Skeletal muscle satellite cell (primary cell): ENCODE measurements around the gene LCE1F.

Experiments used
- H3K27me3 ChIP-seq: 2 replicates; pipeline ENCODE4 v1.7.0; 2013; ENCODE audit warnings: low read length; ENCODE audit not compliant: control insufficient read depth, insufficient read depth
- H3K36me3 ChIP-seq: 2 replicates; pipeline ENCODE4 v1.7.0; 2013; ENCODE audit warnings: mild to moderate bottlenecking, control low read depth, low read length; ENCODE audit not compliant: insufficient read depth
- H3K4me1 ChIP-seq: 2 replicates; pipeline ENCODE4 v1.7.0; 2013; ENCODE audit warnings: low read length; ENCODE audit not compliant: control insufficient read depth, insufficient read depth
- H3K4me2 ChIP-seq: 2 replicates; pipeline ENCODE4 v1.7.0; 2013; ENCODE audit warnings: mild to moderate bottlenecking, low read length
- H3K4me3 ChIP-seq: 2 replicates; pipeline ENCODE4 v1.7.0; 2013; ENCODE audit warnings: low read length
- H3K9ac ChIP-seq: 2 replicates; pipeline ENCODE4 v1.7.0; 2013; ENCODE audit warnings: mild to moderate bottlenecking, low read depth, low read length, moderate library complexity
- H3K9me3 ChIP-seq: replicated peaks from 2 replicates; pipeline ENCODE4 v1.7.0; 2013; ENCODE audit warnings: mild to moderate bottlenecking, control low read depth, low read length

The LCE1F gene

GRCh38 chr1:152753586-152753985 lies 21.4 kb upstream of the LCE1F start:
- H3K9me3 ChIP-seq = no peaks in the 10 kb centered on the region
- H3K4me2 ChIP-seq = no peak overlapping the region
- H3K4me3 ChIP-seq = no peak overlapping the region
- no peaks in the 10 kb centered on the region for H3K36me3 ChIP-seq
- H3K4me1 ChIP-seq = peaks cover 9% of the 10 kb centered on the region
- H3K27me3 ChIP-seq = no peaks in the 10 kb centered on the region
- H3K9ac ChIP-seq = no peak overlapping the region

GRCh38 chr1:152756872-152757271 lies 18.1 kb upstream of the LCE1F start:
- Histone ChIP-seq H3K4me2 (no peak overlapping the region), H3K4me3 (no peak overlapping the region), H3K4me1 (peaks cover 9% of the 10 kb centered on the region), H3K36me3 (no peaks in the 10 kb centered on the region), H3K9ac (no peak overlapping the region), H3K27me3 (no peaks in the 10 kb centered on the region), H3K9me3 (no peaks in the 10 kb centered on the region)

- H3K4me2 ChIP-seq = no peak within 1 kb of the TSS
These were observed 17.2 kb upstream of the LCE1F start, which contains the start of gene KPRP for GRCh38 chr1:152757747-152758146. Gene KPRP, plus strand, starts transcription at chr1:152758025. Its CDS starts 1,564 bp downstream, at chr1:152759589.

GRCh38 chr1:152758636-152759035 lies 16.3 kb upstream of the LCE1F start:
- H3K4me3 ChIP-seq = no peak overlapping the region
- H3K4me1 ChIP-seq = no peaks in the 10 kb centered on the region
- H3K9me3 ChIP-seq = no peaks in the 10 kb centered on the region
- H3K4me2 ChIP-seq = no peak overlapping the region
- H3K27me3 ChIP-seq = no peaks in the 10 kb centered on the region
- no peaks in the 10 kb centered on the region for H3K36me3 ChIP-seq
- no peak overlapping the region for H3K9ac ChIP-seq

More at GRCh38 chr1:152757747-152758146, 17.2 kb upstream of the LCE1F start, which contains the start of gene KPRP:
- Histone ChIP-seq H3K4me3 (no peak within 1 kb of the TSS), H3K4me1 (peaks cover 2% of the 10 kb centered on the region), H3K9ac (no peak within 1 kb of the TSS), H3K27me3 (no peaks in the 10 kb centered on the region), H3K9me3 (no peaks in the 10 kb centered on the region), H3K36me3 (no peaks in the 10 kb centered on the region)

- Histone ChIP-seq H3K27me3 (no peaks in the 10 kb centered on the region), H3K4me1 (no peaks in the 10 kb centered on the region), H3K4me3 (no peak overlapping the region), H3K36me3 (no peaks in the 10 kb centered on the region), H3K4me2 (no peak overlapping the region), H3K9ac (no peak overlapping the region), H3K9me3 (no peaks in the 10 kb centered on the region)
These were observed 15.3 kb upstream of the LCE1F start for GRCh38 chr1:152759453-152760173.

GRCh38 chr1:152760551-152761190 lies 14.3 kb upstream of the LCE1F start:
- Histone ChIP-seq H3K4me3 (no peak overlapping the region), H3K9me3 (no peaks in the 10 kb centered on the region), H3K9ac (no peak overlapping the region), H3K36me3 (no peaks in the 10 kb centered on the region), H3K27me3 (no peaks in the 10 kb centered on the region), H3K4me2 (no peak overlapping the region), H3K4me1 (no peaks in the 10 kb centered on the region)

GRCh38 chr1:152761609-152762213 lies 13.2 kb upstream of the LCE1F start:
- Histone ChIP-seq H3K27me3 (no peaks in the 10 kb centered on the region), H3K4me2 (no peak overlapping the region)

GRCh38 chr1:152768847-152769533 lies 6.0 kb upstream of the LCE1F start:
- no peaks in the 10 kb centered on the region for H3K36me3 ChIP-seq
- H3K9ac ChIP-seq = no peak overlapping the region
- H3K4me2 ChIP-seq = no peak overlapping the region
- H3K27me3 ChIP-seq = no peaks in the 10 kb centered on the region
- no peaks in the 10 kb centered on the region for H3K4me1 ChIP-seq
- H3K4me3 ChIP-seq = no peak overlapping the region
- H3K9me3 ChIP-seq = no peaks in the 10 kb centered on the region

More at GRCh38 chr1:152761609-152762213, 13.2 kb upstream of the LCE1F start:
- Histone ChIP-seq H3K36me3 (no peaks in the 10 kb centered on the region), H3K9ac (no peak overlapping the region), H3K4me3 (no peak overlapping the region), H3K9me3 (no peaks in the 10 kb centered on the region), H3K4me1 (no peaks in the 10 kb centered on the region)

- Histone ChIP-seq H3K4me1 (no peaks in the 10 kb centered on the region), H3K4me3 (no peak overlapping the region), H3K27me3 (no peaks in the 10 kb centered on the region), H3K9me3 (no peaks in the 10 kb centered on the region), H3K4me2 (no peak overlapping the region), H3K36me3 (no peaks in the 10 kb centered on the region), H3K9ac (no peak overlapping the region)
These were observed 4.5 kb upstream of the LCE1F start for GRCh38 chr1:152770411-152770810.

- Histone ChIP-seq H3K9me3 (no peaks in the 10 kb centered on the region), H3K9ac (no peak overlapping the region), H3K4me3 (no peak overlapping the region), H3K4me2 (no peak overlapping the region), H3K36me3 (no peaks in the 10 kb centered on the region), H3K4me1 (no peaks in the 10 kb centered on the region), H3K27me3 (peaks cover 2% of the 10 kb centered on the region)
These were observed 1.4 kb downstream of the LCE1F start for GRCh38 chr1:152776361-152776760.

- no peak overlapping the region for H3K9ac ChIP-seq
- no peaks in the 10 kb centered on the region for H3K36me3 ChIP-seq
These were observed 2.7 kb downstream of the LCE1F start for GRCh38 chr1:152777510-152778137.

More at GRCh38 chr1:152777510-152778137, 2.7 kb downstream of the LCE1F start:
- H3K9me3 ChIP-seq = no peaks in the 10 kb centered on the region
- no peak overlapping the region for H3K4me2 ChIP-seq
- H3K27me3 ChIP-seq = peaks cover 2% of the 10 kb centered on the region
- H3K4me1 ChIP-seq = no peaks in the 10 kb centered on the region
- no peak overlapping the region for H3K4me3 ChIP-seq
